Peyer's patch (tissue), 4 donors: ENCODE data around the gene TMBIM1.

Experiments used
- CTCF ChIP-seq, 6 experiments: fragments of 450-650 bp in 4 of 6; fragments of 200-600 bp in 2 of 6; sonication (generic) in 1 of 6; IDR thresholded peaks; one replicate each; pipeline ENCODE4 v1.5.1; 2017 to 2019; ENCODE audit warnings: antibody characterized with exemption in 6 of 6, mild to moderate bottlenecking in 3 of 6, moderate library complexity in 1 of 6
- POLR2A ChIP-seq, 2 donors: fragments of 450-650 bp; IDR thresholded peaks; one replicate each; pipeline ENCODE4 v1.5.1; 2017; ENCODE audit warnings: antibody characterized with exemption in 2 of 2, mild to moderate bottlenecking in 2 of 2, moderate library complexity in 2 of 2

- TF ChIP-seq CTCF (IDR thresholded peaks at IDR 0.05) (no peak), POLR2A (IDR thresholded peaks at IDR 0.05) (no peak)
Observed at GRCh38 chr2:218262631-218263586, 29.4 kb downstream of the TMBIM1 start.
